T47D (cell line): ENCODE measurements around the gene RBPJL.

Experiments
- DNase-seq, 2 experiments: peaks; one replicate each; pipeline versions ENCODE4 v3.0.0 to v3.0.0-alpha.2; 2011 to 2012; ENCODE audit warnings: low read depth in 1 of 2, low spot score in 1 of 2
- JUND ChIP-seq: IDR thresholded peaks from 2 replicates; pipeline ENCODE4 v1.6.1; 2012; ENCODE audit warnings: low read depth
- in situ Hi-C: cut with HindIII; loops from 2 replicates; pipeline ENCODE4 v1.10.0; 2016; ENCODE audit warnings: low sequenced_read_pairs, low pct_unique_long_range_greater_than_20kb

RBPJL gene

DNA sequence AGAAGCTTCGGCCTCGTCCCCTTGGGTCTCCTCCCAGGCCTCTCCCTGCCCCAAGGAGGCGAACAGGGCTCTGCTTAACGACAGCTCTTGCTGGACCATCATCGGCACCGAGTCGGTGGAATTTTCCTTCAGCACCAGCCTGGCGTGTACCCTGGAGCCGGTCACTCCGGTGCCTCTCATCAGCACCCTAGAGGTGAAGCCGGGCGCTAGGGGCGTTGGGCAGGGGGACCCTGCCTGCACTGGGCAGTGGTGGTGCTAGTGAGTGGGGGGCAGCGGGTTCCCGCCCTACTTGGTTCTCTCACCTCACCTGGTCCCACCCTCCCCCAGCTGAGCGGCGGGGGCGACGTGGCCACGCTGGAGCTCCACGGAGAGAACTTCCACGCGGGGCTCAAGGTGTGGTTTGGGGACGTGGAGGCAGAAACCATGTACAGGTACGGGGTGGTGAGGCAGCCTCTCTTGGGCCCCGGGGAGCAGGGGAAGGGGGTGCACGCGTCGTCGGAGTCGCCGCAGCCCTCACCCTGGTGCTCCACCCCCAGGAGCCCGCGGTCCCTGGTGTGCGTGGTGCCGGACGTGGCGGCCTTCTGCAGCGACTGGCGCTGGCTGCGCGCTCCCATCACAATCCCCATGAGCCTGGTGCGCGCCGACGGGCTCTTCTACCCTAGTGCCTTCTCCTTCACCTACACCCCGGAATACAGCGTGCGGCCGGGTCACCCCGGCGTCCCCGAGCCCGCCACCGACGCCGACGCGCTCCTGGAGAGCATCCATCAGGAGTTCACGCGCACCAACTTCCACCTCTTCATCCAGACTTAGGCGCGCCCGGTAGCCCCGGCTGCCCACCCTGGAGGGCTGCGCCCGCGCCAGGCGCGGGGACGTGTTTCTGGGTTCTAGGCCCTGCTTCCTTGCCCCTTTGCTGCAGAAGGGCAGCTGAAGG lies 9.8 kb downstream of the RBPJL start:
- DNase-seq: no peak
- in situ Hi-C loops: no loop called here
- TF ChIP-seq JUND: no peak

DNA sequence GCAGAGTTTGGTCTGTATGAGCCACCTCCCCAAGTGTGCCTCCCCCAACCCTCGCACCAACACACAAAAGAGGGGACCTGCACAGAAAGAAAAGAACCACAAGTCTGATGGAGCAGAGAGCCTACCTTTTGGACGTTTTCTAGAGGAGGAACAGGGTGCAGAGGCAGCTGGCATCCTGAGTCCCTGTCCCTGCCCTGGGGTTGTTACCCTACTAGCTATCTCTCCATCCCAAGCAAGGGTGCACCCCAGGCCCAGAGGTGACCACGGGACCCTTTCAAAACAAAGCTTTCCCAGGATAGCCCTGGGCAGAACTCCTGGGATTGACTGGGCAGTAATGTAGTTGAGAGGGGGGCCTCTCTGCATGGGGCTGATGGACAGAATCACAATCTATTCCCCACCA lies 11.2 kb downstream of the RBPJL start:
- in situ Hi-C loops: no loop called here
- no peak for DNase-seq
- no peak for TF ChIP-seq JUND

DNA sequence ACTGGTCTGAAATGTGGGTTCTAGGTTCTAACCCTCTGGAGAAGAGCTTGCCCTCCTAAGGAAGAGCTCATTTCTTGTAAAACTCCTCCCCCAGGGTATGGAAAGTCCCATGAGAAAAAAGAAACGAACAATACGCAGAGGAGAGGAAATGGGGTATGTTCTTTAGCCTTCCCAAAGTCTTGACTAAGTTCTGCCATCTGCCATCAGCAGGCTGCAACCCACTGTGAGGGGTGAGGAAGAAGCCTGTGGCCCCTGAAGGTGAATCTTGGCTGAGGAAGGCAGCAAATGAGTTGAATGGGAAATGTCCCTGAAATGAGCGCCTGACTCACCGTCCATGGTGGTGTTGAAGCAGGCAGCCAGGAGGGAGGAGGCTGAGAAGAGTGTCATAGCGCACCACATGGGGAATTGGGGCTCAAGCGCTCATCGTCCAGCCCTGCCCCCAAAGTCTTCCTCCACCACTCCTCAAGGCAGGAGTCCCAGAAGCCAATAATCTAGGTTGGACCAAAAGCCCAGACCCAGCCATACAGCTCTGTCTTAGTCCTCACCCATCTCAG lies 11.8 kb downstream of the RBPJL start:
- TF ChIP-seq JUND: no peak
- DNase-seq: no peak
- in situ Hi-C loops: no loop called here

DNA sequence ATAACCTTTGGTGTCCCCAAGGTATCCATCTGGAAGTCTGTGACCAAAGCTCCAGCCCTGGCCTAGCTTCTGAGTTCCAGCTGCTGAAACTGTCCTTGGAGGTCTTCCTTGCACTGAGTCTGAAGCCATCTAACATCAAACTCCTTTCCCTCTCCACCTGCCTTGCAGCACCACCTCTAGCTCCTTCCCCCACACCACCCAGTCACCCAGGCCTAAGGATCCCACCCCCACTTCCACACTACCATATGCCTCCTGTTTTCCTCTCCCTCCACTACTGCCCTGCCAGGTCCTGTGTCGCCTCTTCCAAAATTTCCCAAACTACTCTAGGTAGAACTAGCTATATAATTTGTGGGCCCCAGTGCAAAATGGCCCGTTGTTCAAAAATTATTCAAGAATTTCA lies 12.3 kb downstream of the RBPJL start:
- no peak for DNase-seq
- in situ Hi-C loops: no loop called here
- no peak for TF ChIP-seq JUND

DNA sequence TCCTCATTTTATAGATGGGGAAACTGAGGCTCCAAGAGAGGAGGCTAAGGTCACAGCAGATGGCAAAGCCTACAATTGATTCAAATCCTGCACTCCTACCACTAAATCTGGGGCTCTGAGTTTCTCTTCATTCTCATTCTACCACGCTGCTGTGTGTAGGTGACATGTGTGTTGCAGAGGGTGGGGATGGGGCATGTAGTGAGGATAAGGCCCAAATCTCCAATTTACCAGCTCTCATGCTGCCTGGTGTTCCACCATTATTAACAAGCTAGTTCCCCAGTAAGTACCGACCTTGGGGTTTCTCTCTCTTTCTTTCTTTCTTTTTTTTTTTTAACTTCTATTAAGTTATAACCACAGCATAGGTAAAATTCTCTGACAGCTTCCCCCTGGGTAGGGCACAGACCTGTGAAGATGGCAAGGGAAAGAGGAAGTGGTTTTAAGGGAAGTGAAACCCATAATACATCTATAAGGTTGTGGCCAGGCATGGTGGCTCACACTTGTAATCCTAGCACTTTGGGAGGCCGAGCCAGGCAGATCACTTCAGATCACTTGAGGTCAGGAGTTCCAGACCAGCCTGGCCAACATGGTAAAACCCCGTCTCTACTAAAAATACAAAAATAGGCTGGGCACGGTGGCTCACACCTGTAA lies 14.4 kb downstream of the RBPJL start:
- no peak for TF ChIP-seq JUND
- in situ Hi-C loops: no loop called here
- no peak for DNase-seq

DNA sequence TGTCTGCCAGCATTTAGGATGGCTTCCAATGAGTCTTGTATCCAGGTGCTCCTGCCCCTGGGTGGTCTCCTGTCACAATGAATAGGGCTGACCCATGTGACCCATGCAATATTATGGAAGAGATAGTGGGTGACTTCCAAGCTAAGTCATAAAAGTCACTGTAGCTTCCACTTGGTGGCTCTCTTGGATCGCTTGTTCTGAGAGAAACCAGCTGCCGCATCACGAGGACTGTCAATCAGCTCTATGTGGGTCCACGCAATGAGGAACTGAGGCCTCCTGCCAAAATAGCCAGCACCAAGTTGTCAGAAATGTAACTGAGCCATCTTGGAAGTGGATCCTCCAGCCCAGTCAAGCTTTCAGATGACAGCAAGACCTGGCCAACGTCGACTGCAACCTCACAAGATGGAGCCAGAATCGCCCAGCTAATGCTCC lies 16.3 kb downstream of the RBPJL start:
- peak; percentile 85 to 93 for DNase-seq
- in situ Hi-C loops: no loop called here
- no peak for TF ChIP-seq JUND

DNA sequence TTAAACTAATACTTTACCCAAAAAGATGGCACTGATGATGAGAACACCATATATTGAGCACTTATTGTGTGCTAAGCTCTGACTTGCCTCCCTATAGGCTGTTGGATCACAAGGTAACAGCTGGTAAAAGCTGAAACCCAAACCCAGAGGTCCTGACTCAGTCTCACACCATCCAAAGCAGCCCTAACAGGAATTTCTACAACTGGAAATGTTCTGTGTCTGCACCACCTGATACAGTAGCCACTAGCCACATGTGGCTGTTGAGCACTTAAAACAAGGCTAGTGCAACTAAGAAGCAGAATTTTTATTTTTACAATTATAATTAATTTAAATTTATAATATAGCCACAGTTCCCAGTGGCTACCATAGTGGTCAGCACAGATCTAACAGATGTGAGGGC lies 17.1 kb downstream of the RBPJL start:
- in situ Hi-C loops: no loop called here
- DNase-seq: peak in 1 of 2 experiments; percentile 66
- TF ChIP-seq JUND: no peak

DNA sequence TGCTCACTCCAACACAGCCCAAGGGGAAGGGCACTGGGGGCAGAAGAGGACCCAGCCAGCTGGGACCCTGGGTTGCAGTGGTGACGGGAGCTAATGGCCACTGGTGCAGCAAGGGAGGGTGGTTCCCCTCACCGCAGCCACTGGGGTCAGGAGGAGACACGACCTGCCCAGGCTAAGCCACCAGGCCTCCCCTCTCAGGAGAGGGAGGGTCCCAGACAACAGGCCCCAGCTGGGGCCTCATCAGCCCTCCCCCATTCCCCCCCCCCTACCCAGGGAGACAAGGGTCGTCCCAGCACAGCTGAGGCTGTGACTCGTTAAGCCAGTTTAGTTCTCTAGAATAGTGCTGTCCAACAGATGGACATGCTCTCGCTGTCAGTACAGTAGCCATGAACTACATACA lies 18.7 kb downstream of the RBPJL start:
- in situ Hi-C loops: no loop called here

DNA sequence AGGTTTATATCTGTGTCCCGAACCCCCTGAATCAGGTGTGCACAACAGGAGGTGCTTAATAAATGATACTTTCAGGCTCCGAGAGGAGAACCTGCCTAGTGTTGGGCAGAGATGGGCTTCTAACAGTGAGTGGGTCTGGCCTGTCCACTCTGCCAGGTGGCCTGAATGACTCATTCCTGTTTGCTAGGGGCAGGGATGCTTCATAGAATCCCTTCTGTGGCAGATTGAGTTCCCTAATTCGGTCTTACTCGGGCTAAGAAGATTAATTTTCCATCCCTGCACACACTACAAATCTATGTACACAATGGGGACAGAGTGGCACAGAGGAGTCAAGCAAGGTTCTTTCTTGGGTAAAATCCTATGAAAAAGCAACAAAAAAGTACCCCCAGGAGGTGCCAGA lies 21.8 kb downstream of the RBPJL start:
- in situ Hi-C loops: no loop called here
- no peak for TF ChIP-seq JUND
- no peak for DNase-seq

More for the DNA sequence above, 18.7 kb downstream of the RBPJL start:
- no peak for TF ChIP-seq JUND
- no peak for DNase-seq

DNA sequence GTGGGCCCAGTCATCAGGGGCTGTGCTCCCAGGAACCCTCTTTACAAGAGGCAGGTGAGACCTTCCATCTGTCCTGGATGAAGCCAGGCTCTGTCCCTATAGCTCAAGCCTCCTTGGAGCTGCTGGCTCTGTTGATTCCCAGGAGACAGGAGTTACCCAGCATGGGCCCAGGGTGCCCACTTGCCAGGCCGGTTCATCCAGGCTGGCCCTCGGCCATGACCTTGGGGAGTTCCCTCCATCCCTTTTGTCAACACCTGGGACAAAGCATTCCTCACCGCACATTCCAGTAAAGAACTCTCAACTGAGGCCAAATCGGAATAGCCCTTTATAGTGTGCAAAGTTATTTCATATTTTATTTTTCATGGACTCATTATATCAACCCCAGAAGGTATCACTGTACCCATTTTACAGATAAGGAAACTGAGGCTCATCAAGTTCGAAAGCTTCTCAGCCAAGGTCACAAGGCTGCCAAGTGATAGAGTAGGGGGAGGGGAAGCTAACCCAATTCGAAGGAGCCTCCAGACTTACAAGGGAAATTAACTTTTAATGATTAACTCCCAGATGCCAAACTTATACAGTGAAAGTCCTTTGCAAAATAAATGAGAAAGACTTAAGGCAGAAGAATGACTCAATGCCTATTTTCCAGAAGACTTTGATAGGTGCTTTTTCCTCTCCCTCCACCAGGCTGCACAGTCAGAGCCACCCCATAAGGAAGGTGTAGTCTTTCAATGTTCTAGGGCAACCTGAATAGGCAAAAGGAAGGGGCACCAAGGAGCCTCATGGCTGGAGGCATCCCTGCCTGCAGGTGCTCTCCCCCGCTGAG lies 23.1 kb downstream of the RBPJL start:
- in situ Hi-C loops: no loop called here
- peak; percentile 50 to 93 for DNase-seq
- no peak for TF ChIP-seq JUND

DNA sequence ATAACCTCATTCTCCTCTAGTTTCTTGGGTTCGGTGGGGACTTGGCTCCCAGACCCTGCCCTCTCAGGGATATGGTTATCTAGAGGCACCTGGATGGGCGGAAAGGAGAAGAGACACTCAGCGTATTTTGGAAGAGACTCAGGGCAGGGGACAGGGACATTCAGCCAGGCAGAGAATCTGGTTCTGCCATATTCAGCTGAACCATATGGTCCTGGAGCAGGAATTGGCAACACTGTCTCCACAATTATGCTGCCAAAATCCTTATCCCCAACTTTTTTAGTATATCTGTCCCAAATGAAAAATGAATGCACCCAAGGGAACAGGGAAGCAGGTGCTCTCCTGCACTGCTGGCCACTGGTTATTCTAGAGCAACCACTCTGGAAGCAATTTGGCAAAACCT lies 23.8 kb downstream of the RBPJL start:
- DNase-seq: no peak
- in situ Hi-C loops: no loop called here
- no peak for TF ChIP-seq JUND

DNA sequence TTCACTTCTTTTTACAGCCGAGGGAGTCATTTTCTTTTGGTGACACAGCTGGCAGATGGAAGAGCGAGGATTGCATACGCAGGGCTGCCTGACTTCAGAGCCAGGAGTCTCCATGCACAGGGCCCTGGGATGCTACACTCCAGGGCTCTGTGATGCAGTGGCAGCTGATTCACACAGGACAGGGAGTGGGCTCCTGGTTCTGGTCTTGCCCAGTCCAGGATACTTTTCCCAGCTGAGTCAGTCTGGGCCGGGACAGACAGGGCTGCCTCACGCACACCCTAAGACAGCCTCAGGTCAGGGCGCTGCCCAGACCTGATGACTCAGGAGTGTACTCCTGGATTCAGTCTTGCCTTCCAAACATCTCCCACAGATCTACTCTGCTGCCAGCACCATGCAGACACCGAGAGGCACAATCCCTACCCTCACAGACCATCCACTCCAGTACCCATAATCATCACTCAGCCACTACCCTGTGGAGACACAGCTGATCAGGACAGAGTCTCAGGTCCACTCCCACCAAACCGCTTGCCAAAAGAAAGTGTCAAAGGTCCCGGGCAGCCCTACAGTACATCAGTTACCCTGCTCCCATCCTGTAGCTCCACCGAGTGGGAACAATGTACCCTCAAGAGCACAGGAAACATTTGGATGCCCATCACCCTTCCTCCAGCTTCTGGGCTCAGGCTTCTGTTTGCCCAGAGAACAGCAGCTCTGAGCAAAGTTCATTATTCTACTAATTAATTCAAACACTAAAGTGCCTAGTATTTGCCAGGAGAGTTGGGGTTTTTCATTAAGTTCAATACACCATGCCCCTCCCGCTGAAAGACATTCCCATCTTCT lies 30.1 kb downstream of the RBPJL start:
- DNase-seq: no peak
- in situ Hi-C loops: no loop called here
- TF ChIP-seq JUND: no peak
